ENCODE data around the gene RBM43.
"Not testable (repeated sequence)": the region's sequence is repeated elsewhere in the genome, so short reads cannot be mapped to it uniquely, and the experiment has no call there.

DNA sequence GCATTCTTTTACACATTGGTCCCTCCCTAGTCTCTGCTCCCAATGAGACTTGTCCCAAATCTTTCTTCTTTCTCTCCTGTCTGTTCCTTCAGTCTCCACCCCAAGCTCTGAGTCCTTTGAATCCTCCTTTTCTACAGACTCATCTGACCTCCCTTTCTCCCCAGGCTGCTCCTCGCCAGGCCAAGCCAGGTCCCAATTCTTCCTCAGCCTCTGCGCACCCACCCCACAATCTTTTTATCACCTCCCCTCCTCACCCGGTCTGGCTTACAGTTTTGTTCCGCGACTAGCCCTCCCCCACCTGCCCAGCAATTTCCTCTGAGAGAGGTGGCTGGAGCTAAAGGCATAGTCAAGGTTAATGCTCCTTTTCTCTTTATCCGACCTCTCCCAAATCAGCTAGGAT lies 48.6 kb upstream of the RBM43 start:
- TF ChIP-seq, protein P1, sequence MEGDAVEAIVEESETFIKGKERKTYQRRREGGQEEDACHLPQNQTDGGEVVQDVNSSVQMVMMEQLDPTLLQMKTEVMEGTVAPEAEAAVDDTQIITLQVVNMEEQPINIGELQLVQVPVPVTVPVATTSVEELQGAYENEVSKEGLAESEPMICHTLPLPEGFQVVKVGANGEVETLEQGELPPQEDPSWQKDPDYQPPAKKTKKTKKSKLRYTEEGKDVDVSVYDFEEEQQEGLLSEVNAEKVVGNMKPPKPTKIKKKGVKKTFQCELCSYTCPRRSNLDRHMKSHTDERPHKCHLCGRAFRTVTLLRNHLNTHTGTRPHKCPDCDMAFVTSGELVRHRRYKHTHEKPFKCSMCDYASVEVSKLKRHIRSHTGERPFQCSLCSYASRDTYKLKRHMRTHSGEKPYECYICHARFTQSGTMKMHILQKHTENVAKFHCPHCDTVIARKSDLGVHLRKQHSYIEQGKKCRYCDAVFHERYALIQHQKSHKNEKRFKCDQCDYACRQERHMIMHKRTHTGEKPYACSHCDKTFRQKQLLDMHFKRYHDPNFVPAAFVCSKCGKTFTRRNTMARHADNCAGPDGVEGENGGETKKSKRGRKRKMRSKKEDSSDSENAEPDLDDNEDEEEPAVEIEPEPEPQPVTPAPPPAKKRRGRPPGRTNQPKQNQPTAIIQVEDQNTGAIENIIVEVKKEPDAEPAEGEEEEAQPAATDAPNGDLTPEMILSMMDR (IDR thresholded peaks at IDR 0.05 in 2 of 3, conservative IDR thresholded peaks at IDR 0.05 in 1 of 3; ENCODE audit: insufficient read depth in 2 of 3, low read depth in 1 of 3, low read length in 3 of 3): not testable (repeated sequence)
- not testable (repeated sequence) for TF ChIP-seq SRSF3 (IDR thresholded peaks at IDR 0.05; ENCODE audit: insufficient read depth, low read length); NFE2L1 (tag; IDR thresholded peaks at IDR 0.05; ENCODE audit: borderline replicate concordance, low read depth); SRSF7 (optimal IDR thresholded peaks at IDR 0.05; ENCODE audit: low read depth, low read length); POLR2AphosphoS5 (IDR thresholded peaks at IDR 0.05; ENCODE audit: control insufficient read depth, insufficient read depth, low read depth, low read length); RNF2 (IDR thresholded peaks at IDR 0.05); ZNF224 (CRISPR knock-in tag; IDR thresholded peaks at IDR 0.05)

Data from K562 (cell line).